ENCODE measurements around the gene C17orf113. TPM values are rescaled to one million over a fixed set of nuclear protein-coding genes. Genes with fewer than 3 reads are reported as not detected.

The C17orf113 gene
- polyA plus RNA-seq, 1 experiment: 0.07 TPM

DNA sequence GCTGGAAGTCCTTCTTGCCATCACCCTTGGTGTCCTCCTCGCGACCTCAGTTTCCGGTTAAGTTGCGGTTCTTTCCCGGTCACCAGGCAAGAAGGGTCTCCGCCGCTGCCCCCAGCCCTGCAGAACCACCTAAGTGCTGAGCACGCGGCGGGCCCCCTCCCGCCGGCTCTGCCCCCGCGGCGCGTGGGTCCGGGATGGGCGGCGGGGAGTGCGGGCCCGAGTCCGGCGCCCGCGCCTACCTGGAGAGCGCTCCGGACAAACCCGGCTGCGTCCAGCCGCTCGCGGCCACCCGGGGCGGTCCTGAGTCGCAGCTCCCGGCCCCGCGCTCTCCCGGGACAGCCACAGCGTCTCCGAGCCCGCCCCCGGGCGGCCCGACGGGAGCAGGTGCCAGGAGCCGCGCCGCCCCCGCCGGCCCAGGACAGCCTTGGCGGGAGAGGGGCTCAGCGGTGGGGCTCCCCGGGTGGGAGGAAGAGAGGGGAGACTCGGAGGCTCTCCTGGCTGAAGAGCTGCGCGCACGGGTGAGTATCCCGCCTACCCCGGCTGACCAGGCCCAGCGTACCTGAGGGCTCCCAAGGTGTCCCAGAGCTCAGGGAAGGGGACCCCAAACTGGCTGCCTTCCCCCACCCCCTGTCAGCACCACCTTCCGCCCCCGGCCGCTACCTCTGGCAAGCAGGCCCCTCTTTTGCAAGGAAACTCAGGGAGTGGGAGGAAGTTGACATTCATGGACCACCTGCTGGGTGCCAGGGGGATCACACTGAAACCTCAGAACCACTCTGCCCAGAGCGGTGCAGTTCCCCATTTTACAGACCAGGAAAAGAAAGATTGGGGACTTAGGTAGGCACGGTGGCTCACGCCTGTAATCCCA, 22.2 kb upstream of the C17orf113 start:
- no peaks in the 10 kb centered on the region for H3K9me3 ChIP-seq (ENCODE audit: control insufficient read depth, insufficient read depth, low read length)
- CTCF ChIA-PET: interaction anchor here (0.9 kb wide), 1 partner anchor 150 kb away, joined by 3 read pairs; no protein-coding TSS in a partner anchor
- no peak for DNase-seq (ENCODE audit: low read depth, low spot score)
- H3K27me3 ChIP-seq (ENCODE audit: control insufficient read depth, insufficient read depth, low read length): peaks cover 54% of the 10 kb centered on the region
- H3K4me3 ChIP-seq (ENCODE audit: low read depth, low read length): no peak overlapping the region
- H3K27ac ChIP-seq (ENCODE audit: low read depth, low read length): no peak overlapping the region
- TF ChIP-seq, protein P1, sequence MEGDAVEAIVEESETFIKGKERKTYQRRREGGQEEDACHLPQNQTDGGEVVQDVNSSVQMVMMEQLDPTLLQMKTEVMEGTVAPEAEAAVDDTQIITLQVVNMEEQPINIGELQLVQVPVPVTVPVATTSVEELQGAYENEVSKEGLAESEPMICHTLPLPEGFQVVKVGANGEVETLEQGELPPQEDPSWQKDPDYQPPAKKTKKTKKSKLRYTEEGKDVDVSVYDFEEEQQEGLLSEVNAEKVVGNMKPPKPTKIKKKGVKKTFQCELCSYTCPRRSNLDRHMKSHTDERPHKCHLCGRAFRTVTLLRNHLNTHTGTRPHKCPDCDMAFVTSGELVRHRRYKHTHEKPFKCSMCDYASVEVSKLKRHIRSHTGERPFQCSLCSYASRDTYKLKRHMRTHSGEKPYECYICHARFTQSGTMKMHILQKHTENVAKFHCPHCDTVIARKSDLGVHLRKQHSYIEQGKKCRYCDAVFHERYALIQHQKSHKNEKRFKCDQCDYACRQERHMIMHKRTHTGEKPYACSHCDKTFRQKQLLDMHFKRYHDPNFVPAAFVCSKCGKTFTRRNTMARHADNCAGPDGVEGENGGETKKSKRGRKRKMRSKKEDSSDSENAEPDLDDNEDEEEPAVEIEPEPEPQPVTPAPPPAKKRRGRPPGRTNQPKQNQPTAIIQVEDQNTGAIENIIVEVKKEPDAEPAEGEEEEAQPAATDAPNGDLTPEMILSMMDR (IDR thresholded peaks at IDR 0.05; ENCODE audit: low read depth, low read length): no peak
- POLR2A ChIA-PET: no interaction called here

DNA sequence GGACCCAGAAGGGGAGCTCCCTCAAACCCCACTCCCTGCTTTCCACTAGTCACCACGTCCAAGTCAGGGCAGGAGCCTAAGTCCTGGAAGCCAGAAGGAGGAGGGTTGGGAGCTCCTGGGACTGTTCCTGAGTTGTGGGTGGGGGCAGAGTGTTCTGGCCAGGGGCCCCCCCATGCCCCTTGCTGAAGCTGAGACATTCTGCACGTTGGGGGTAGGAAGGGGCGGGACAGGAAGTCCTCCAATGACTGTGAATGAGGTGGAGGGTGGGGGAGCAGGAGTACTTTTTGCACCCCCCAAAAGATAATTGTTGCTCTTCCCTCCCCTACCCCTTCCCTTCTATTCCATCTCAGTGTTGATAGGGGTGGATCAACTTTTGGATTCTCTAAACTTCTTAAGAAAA, 21.4 kb upstream of the C17orf113 start:
- POLR2A ChIA-PET: no interaction called here
- no peak overlapping the region for H3K4me3 ChIP-seq (ENCODE audit: low read depth, low read length)
- H3K27me3 ChIP-seq (ENCODE audit: control insufficient read depth, insufficient read depth, low read length): peaks cover 49% of the 10 kb centered on the region
- no peaks in the 10 kb centered on the region for H3K9me3 ChIP-seq (ENCODE audit: control insufficient read depth, insufficient read depth, low read length)
- H3K27ac ChIP-seq (ENCODE audit: low read depth, low read length): no peak overlapping the region
- DNase-seq (ENCODE audit: low read depth, low spot score): no peak
- TF ChIP-seq, protein P1 (IDR thresholded peaks at IDR 0.05; ENCODE audit: low read depth, low read length): no peak
- CTCF ChIA-PET: interaction anchor here (0.9 kb wide), 1 partner anchor 151 kb away, joined by 3 read pairs; no protein-coding TSS in a partner anchor

DNA sequence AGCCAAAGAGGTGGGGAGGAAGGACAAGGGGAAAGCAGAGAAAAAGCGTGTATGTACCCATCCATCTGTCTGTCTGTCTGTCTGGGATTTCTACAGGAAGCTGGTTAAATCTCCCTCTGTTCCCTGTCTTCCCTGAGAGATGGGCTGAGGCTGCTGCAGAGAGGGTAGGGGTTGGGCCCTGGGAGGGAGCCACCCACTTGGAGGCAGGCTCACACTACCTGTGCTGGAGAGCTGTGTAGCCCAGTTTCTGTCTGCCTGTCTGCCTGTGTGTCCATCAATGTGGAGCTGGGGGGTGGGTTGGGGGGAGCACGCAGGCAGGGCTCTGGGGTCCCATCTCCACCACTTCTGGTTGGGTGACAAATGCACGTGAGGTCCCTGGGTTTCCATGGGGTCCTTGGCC, 18.6 kb upstream of the C17orf113 start:
- H3K4me3 ChIP-seq (ENCODE audit: low read depth, low read length): no peak overlapping the region
- CTCF ChIA-PET: no interaction called here
- TF ChIP-seq, protein P1 (IDR thresholded peaks at IDR 0.05; ENCODE audit: low read depth, low read length): no peak
- H3K27ac ChIP-seq (ENCODE audit: low read depth, low read length): no peak overlapping the region
- H3K9me3 ChIP-seq (ENCODE audit: control insufficient read depth, insufficient read depth, low read length): no peaks in the 10 kb centered on the region
- peaks cover 47% of the 10 kb centered on the region for H3K27me3 ChIP-seq (ENCODE audit: control insufficient read depth, insufficient read depth, low read length)
- DNase-seq (ENCODE audit: low read depth, low spot score): no peak
- POLR2A ChIA-PET: no interaction called here

DNA sequence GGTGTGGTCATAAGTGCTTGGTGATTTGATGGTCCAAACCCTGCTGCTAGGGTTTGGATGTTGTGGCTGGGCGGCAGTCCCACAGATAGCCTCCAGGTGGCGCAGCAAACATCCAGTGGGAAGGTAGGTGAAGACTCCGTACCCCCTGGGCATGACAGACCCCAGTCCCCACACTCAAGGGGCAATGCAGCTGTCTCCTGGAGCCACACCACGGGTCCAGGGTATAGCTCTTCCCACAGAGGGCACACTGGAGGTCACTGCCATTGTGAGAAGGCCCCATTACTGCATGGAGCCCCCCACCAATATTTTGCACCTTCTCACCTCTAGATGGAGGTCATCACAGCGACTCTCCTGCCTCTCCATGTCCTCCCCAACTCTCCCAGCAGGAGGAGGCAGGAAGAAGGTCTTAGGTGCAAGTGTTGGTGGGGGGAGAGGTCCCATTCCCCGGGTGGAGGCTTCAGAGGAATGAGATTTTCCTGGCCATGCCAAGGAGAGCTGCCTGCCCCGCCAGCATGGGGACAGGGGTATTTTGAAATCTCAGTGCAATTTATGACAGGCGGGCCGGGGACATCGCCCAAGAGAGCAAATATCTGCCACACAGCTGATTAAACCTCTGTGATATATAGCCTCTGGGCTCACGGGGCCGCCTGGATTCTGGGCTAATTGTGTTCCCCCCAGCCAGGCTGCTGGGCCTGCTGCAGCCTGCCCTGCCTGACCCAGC, 17.1 kb upstream of the C17orf113 start:
- no peaks in the 10 kb centered on the region; the same call in 1 of the 2 replicates for H3K9me3 ChIP-seq (ENCODE audit: control insufficient read depth, insufficient read depth, low read length)
- TF ChIP-seq, protein P1 (IDR thresholded peaks at IDR 0.05; ENCODE audit: low read depth, low read length): peak; percentile 85
- DNase-seq (ENCODE audit: low read depth, low spot score): no peak
- no peak overlapping the region for H3K27ac ChIP-seq (ENCODE audit: low read depth, low read length)
- H3K4me3 ChIP-seq (ENCODE audit: low read depth, low read length): no peak overlapping the region
- POLR2A ChIA-PET: no interaction called here
- CTCF ChIA-PET: interaction anchor here (0.6 to 2.0 kb wide), 12 partner anchors 9 to 105 kb away, joined by 3 to 12 read pairs (median 4); partner anchors contain the start of gene DHX58
- peaks cover 43% of the 10 kb centered on the region for H3K27me3 ChIP-seq (ENCODE audit: control insufficient read depth, insufficient read depth, low read length)
